Limb (tissue), 2 donors: ENCODE measurements around the gene GCNT2.
"Not testable (repeated sequence)": the region's sequence is repeated elsewhere in the genome, so short reads cannot be mapped to it uniquely, and the experiment has no call there.

Source experiments
- DNase-seq, 2 donors: peaks; one replicate each; pipeline ENCODE4 v3.0.0-alpha.2; 2016; ENCODE audit errors: extremely low spot score in 2 of 2

The GCNT2 gene

DNA sequence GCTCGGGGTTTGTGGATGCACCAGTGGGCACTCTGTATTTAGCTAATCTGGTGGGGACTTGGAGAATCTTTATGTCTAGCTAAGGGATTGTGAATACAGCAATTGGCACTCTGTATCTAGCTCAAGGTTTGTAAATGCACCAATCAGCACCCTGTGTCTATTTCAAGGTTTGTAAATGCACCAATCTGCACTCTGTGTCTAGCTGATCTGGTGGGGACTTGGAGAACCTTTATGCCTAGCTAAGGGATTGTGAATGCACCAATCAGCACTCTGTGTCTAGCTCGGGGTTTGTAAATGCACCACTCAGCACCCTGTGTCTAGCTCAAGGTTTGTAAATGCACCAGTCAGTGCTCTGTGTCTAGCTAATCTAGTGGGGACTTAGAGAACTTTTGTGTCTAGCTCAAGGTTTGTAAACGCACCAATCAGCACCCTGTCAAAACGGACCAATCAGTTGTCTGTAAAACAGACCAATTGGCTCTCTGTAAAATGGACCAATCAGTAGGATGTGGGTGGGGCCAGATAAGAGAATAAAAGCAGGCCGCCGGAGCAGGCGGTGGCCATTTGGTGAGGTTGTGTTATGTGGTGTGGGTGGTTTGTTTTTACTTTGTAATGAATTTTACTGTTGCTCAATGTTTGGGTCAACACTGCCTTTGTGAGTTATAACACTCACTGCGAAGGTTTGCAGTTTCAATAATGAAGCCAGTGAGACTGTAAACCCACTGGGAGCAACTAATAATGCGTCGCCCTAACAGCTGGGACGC, 139.5 kb downstream of the GCNT2 start:
- DNase-seq: not testable (repeated sequence)

- no peak for DNase-seq
These were observed 141.1 kb downstream of the GCNT2 start for GRCh38 chr6:10662207-10662606.

DNA sequence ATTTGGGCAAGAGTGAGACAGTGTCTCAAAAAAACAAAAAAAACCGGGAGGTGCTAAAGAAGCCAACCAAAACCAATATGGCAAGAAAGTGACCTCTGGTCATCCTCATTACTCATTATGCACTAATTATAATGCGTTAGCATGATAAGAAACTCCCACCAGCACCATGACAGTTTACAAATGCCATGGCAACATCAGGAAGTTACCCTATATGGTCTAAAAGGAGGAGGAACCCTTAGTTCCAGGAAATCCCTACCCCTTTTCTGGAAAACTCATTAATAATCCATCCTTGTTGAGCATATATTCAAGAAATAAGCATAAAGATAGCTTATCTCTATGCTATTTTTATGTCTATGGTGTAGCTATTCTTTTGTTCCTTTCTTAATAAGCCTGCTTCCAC, 141.6 kb downstream of the GCNT2 start:
- DNase-seq: no peak

GRCh38 chr6:10665595-10665994, 144.4 kb downstream of the GCNT2 start:
- not testable (repeated sequence) for DNase-seq

DNA sequence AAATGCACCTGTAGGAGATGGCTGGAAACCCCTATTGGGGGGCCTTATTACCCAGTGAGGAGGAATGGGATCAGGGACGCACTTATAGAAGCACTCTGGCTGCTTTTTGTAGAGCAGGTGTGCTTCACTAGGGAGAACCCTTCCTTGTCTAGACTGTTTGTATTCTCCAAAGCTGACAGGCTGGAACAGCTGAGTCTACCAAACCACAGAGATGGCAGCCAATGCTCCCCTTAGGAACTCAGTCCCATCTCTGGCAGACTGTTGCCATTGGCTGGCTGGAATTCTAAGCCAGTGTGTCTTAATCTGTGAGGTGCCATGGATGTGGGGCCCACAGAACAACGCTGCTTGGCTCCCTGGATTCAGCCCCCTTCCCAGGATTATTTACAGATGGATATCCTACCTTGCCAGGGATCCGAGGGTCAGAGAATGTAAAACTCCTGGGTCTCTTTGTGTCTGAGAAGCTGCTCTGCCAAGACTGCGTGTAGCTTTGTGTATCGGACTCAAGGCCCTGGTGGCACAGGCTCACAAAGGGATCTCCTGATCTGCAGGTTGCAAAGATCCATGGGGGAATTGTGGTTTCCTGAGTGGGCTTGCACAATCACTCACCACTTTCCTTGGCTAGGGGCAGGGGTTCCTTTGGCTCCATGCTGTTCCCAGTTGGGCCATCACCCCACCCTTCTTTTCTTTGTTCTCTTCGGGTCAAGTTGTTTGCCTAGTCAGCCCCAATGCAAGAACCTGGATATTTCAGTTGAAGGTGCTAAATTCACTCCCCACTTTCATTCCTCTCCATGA, 147.2 kb downstream of the GCNT2 start:
- no peak for DNase-seq

- DNase-seq: no peak
These were observed 155.3 kb downstream of the GCNT2 start for GRCh38 chr6:10676403-10676802.

DNA sequence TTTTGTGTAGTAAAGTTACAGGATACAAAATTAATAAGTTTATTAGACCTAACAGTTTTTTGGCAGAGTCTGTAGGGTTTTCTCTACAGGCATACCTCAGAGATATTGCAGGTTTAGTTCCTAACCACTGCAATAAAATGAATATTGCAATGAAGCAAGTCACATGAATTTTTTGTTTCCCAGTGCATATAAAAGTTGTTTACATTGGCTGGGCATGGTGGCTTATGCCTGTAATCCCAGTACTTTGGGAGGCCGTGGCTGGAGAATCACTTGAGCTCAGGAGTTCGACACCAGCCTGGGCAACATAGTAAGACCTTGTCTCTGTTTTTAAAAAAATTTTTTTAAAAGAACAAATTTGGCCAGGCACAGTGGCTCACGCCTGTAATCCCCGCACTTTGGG, 157.3 kb downstream of the GCNT2 start:
- no peak for DNase-seq
